Transverse colon (tissue), 4 donors: ENCODE results near the gene NLRP7. TPM values are rescaled to one million over a fixed set of nuclear protein-coding genes. Genes with fewer than 3 reads are reported as not detected.
"Not testable (repeated sequence)": the region's sequence is repeated elsewhere in the genome, so short reads cannot be mapped to it uniquely, and the experiment has no call there.

Source experiments
- DNase-seq: peaks from one replicate; pipeline ENCODE4 v3.0.0-alpha.2; 2019
- H3K27ac ChIP-seq, 4 donors: fragments of 200-600 bp; sonication (generic); 2 replicates each; pipeline ENCODE4 v1.5.1; 2016 to 2018; ENCODE audit warnings: inconsistent platforms in 4 of 4
- H3K27me3 ChIP-seq: fragments of 200-600 bp; sonication (generic); 2 replicates; pipeline ENCODE4 v1.5.1; 2017; ENCODE audit warnings: inconsistent platforms
- H3K36me3 ChIP-seq, 4 donors: fragments of 200-600 bp; sonication (generic); 2 replicates each; pipeline ENCODE4 v1.5.1; 2017 to 2019; ENCODE audit warnings: inconsistent platforms in 4 of 4
- H3K4me1 ChIP-seq, 4 donors: fragments of 200-600 bp; sonication (generic); 2 replicates each; pipeline ENCODE4 v1.5.1; 2017 to 2020; ENCODE audit warnings: inconsistent platforms in 4 of 4
- H3K4me3 ChIP-seq, 4 donors: fragments of 200-600 bp; sonication (generic); 1 replicate in 1 of 4; 2 replicates in 3 of 4; pipeline versions ENCODE4 v1.5.1 to v1.6.1; 2017 to 2019; ENCODE audit warnings: inconsistent platforms in 4 of 4
- H3K9me3 ChIP-seq, 2 donors: fragments of 200-600 bp; sonication (generic); 2 replicates each; pipeline ENCODE4 v1.5.1; 2017 to 2019; ENCODE audit warnings: inconsistent platforms in 2 of 2
- EP300 ChIP-seq: sonication (generic); formaldehyde crosslinking; IDR thresholded peaks from one replicate; pipeline ENCODE4 v1.6.1; 2017; ENCODE audit warnings: antibody characterized with exemption, low read depth
- POLR2A ChIP-seq: fragments of 450-650 bp; IDR thresholded peaks from one replicate; pipeline ENCODE4 v1.6.1; 2016; ENCODE audit warnings: antibody characterized with exemption, mild to moderate bottlenecking, moderate library complexity
- POLR2AphosphoS5 ChIP-seq, 3 donors: sonication (generic); formaldehyde crosslinking; IDR thresholded peaks; one replicate each; pipeline ENCODE4 v1.6.1; 2016; ENCODE audit warnings: antibody characterized with exemption in 3 of 3
- WGBS, 2 donors: methylation state at CpG; one replicate each; pipeline ENCODE4 v1.1.5; 2018; ENCODE audit warnings: low coverage in 1 of 2; 5-methylcytosine and 5-hydroxymethylcytosine counted together
- in situ Hi-C, 4 donors: fragments of 200-750 bp; cut with MboI; loops; one replicate each; pipeline versions ENCODE4 v1.15.0 to v1.15.1; 2017; ENCODE audit warnings: low sequenced_read_pairs in 3 of 4, low pct_ligation_motif_present in 1 of 4, low pct_unique_long_range_greater_than_20kb in 1 of 4
- intact Hi-C: fragments of 100-400 bp; cut with DNase I; formaldehyde crosslinking; loops from one replicate; pipeline ENCODE4 v1.15.1; 2023; ENCODE audit warnings: low total_unique reads
- total RNA-seq, 4 donors: library from RNA; depleted of rRNA; stranded (reverse); fragments of >200 nt; gene quantifications; one replicate each; pipeline ENCODE4 v1.1.0, GENCODE V29; 2016
- TF ChIP-seq, protein P1 (sequence below), 5 experiments: fragments of 200-600 bp in 3 of 5; fragments of 450-650 bp in 2 of 5; sonication (generic) in 3 of 5; IDR thresholded peaks; 1 replicate in 2 of 5; 2 replicates in 3 of 5; pipeline ENCODE4 v1.5.1; 2016 to 2017; ENCODE audit warnings: antibody characterized with exemption in 5 of 5, inconsistent platforms in 3 of 5, mild to moderate bottlenecking in 2 of 5, moderate library complexity in 1 of 5

Gene NLRP7
- total RNA-seq, 4 donors from 2014 or later: not detected

- Histone ChIP-seq H3K27ac (no peak overlapping the region), H3K4me3 (no peak overlapping the region), H3K4me1 (no peaks in the 10 kb centered on the region), H3K27me3 (peaks cover 3% of the 10 kb centered on the region), H3K36me3 (no peaks in the 10 kb centered on the region), H3K9me3 (no peaks in the 10 kb centered on the region)
- DNase-seq: no peak
- intact Hi-C loops: no loop called here
- 61 to 66% methylated on average over 2 to 7 of the region's 7 CpGs for WGBS, 2 donors
- TF ChIP-seq EP300: no peak
- TF ChIP-seq, protein P1, sequence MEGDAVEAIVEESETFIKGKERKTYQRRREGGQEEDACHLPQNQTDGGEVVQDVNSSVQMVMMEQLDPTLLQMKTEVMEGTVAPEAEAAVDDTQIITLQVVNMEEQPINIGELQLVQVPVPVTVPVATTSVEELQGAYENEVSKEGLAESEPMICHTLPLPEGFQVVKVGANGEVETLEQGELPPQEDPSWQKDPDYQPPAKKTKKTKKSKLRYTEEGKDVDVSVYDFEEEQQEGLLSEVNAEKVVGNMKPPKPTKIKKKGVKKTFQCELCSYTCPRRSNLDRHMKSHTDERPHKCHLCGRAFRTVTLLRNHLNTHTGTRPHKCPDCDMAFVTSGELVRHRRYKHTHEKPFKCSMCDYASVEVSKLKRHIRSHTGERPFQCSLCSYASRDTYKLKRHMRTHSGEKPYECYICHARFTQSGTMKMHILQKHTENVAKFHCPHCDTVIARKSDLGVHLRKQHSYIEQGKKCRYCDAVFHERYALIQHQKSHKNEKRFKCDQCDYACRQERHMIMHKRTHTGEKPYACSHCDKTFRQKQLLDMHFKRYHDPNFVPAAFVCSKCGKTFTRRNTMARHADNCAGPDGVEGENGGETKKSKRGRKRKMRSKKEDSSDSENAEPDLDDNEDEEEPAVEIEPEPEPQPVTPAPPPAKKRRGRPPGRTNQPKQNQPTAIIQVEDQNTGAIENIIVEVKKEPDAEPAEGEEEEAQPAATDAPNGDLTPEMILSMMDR (IDR thresholded peaks at IDR 0.05): no peak
- no peak for TF ChIP-seq POLR2A
- TF ChIP-seq POLR2AphosphoS5 (IDR thresholded peaks at IDR 0.05): no peak
- in situ Hi-C loops: no loop called here
These were observed 26.2 kb downstream of the NLRP7 start for GRCh38 chr19:54921082-54921481.

GRCh38 chr19:54919646-54920563 is 27.4 kb downstream of the NLRP7 start:
- H3K27ac ChIP-seq, intact Hi-C loops, H3K36me3 ChIP-seq, H3K4me3 ChIP-seq, H3K4me1 ChIP-seq, DNase-seq, H3K27me3 ChIP-seq, in situ Hi-C loops, H3K9me3 ChIP-seq: not testable (repeated sequence)
- TF ChIP-seq, protein P1 (IDR thresholded peaks at IDR 0.05): peak in 3 of 5 experiments; percentile 27 to 33 (median 30)
- WGBS, 2 donors: 52 to 56% methylated on average over 7 to 12 of the region's 24 CpGs

- H3K9me3 ChIP-seq: no peaks in the 10 kb centered on the region
- no peaks in the 10 kb centered on the region for H3K36me3 ChIP-seq
- no peak for TF ChIP-seq POLR2A
- TF ChIP-seq, protein P1 (IDR thresholded peaks at IDR 0.05): no peak
- no peak for TF ChIP-seq POLR2AphosphoS5 (IDR thresholded peaks at IDR 0.05)
- no peak for TF ChIP-seq EP300
- in situ Hi-C loops: no loop called here
- peaks cover 3% of the 10 kb centered on the region for H3K27me3 ChIP-seq
- intact Hi-C loops: no loop called here
- H3K4me3 ChIP-seq: no peak overlapping the region
- WGBS, 2 donors: 87% methylated on average over 9 of the region's 9 CpGs; no CpG with 5 or more reads in 1 of the 2 donors
- H3K4me1 ChIP-seq: no peaks in the 10 kb centered on the region
- DNase-seq: no peak
- no peak overlapping the region for H3K27ac ChIP-seq
These were observed 28.8 kb downstream of the NLRP7 start for GRCh38 chr19:54918499-54918898.

- Histone ChIP-seq H3K27me3 (peaks cover 3% of the 10 kb centered on the region), H3K9me3 (no peaks in the 10 kb centered on the region), H3K4me3 (no peak overlapping the region), H3K36me3 (no peaks in the 10 kb centered on the region), H3K27ac (no peak overlapping the region), H3K4me1 (no peaks in the 10 kb centered on the region)
- TF ChIP-seq POLR2AphosphoS5 (IDR thresholded peaks at IDR 0.05): no peak
- TF ChIP-seq EP300: no peak
- no peak for TF ChIP-seq POLR2A
- TF ChIP-seq, protein P1 (IDR thresholded peaks at IDR 0.05): no peak
- no peak for DNase-seq
- in situ Hi-C loops (no loop called here), intact Hi-C loops (no loop called here)
- WGBS, 2 donors: 60 to 75% methylated on average over 2 to 11 of the region's 11 CpGs
These were observed 30.5 kb downstream of the NLRP7 start for GRCh38 chr19:54916822-54917221.

- H3K27ac ChIP-seq, H3K36me3 ChIP-seq, H3K4me1 ChIP-seq, H3K9me3 ChIP-seq, DNase-seq, H3K27me3 ChIP-seq, H3K4me3 ChIP-seq, in situ Hi-C loops, intact Hi-C loops: not testable (repeated sequence)
- WGBS, 2 donors: 57 to 84% methylated on average over 1 to 5 of the region's 5 CpGs
These were observed 39.4 kb downstream of the NLRP7 start for GRCh38 chr19:54907899-54908298.
